ENCODE results near the gene FBXO2.

Gene FBXO2

GRCh38 chr1:11659748-11660147, 5.5 kb upstream of the FBXO2 start:
- no peak for TF ChIP-seq CTCF (IDR thresholded peaks at IDR 0.05; ENCODE audit: low read depth, low read length)
- no peak overlapping the region for H3K4me3 ChIP-seq (ENCODE audit: low read depth, low read length)

- no peak for TF ChIP-seq CTCF (IDR thresholded peaks at IDR 0.05; ENCODE audit: low read depth, low read length)
- H3K4me3 ChIP-seq (ENCODE audit: low read depth, low read length) = no peak overlapping the region
Measured at GRCh38 chr1:11658542-11658941, 4.3 kb upstream of the FBXO2 start.

- no peak for TF ChIP-seq CTCF (IDR thresholded peaks at IDR 0.05; ENCODE audit: low read depth, low read length)
- H3K4me3 ChIP-seq (ENCODE audit: low read depth, low read length) = no peak overlapping the region
Measured at GRCh38 chr1:11657654-11658053, 3.4 kb upstream of the FBXO2 start.

- TF ChIP-seq CTCF (IDR thresholded peaks at IDR 0.05; ENCODE audit: low read depth, low read length) = no peak
- H3K4me3 ChIP-seq (ENCODE audit: low read depth, low read length) = peak overlapping the region; percentile 60
Measured at GRCh38 chr1:11654939-11655808, 945 bp upstream of the FBXO2 start.

GRCh38 chr1:11653861-11654136, 430 bp downstream of the FBXO2 start:
- no peak overlapping the region for H3K4me3 ChIP-seq (ENCODE audit: low read depth, low read length)

GRCh38 chr1:11653101-11653860, 948 bp downstream of the FBXO2 start:
- no peak overlapping the region for H3K4me3 ChIP-seq (ENCODE audit: low read depth, low read length)
- TF ChIP-seq CTCF (IDR thresholded peaks at IDR 0.05; ENCODE audit: low read depth, low read length) = no peak

More at GRCh38 chr1:11653861-11654136, 430 bp downstream of the FBXO2 start:
- no peak for TF ChIP-seq CTCF (IDR thresholded peaks at IDR 0.05; ENCODE audit: low read depth, low read length)

- no peak for TF ChIP-seq CTCF (IDR thresholded peaks at IDR 0.05; ENCODE audit: low read depth, low read length)
- H3K4me3 ChIP-seq (ENCODE audit: low read depth, low read length) = no peak overlapping the region
Measured at GRCh38 chr1:11652203-11652780, 1.9 kb downstream of the FBXO2 start.

Data from WI38 (cell line).